Adipose tissue (tissue), 3 donors: Measurements from ENCODE around the gene FAM131B. TPM values are rescaled to one million over a fixed set of nuclear protein-coding genes. Genes with fewer than 3 reads are reported as not detected.
"Not testable (repeated sequence)": the region's sequence is repeated elsewhere in the genome, so short reads cannot be mapped to it uniquely, and the experiment has no call there.

Experiments used
- H3K27ac ChIP-seq: one replicate; pipeline ENCODE4 v1.5.1; 2013; ENCODE audit warnings: low read depth, low read length
- WGBS, 3 donors: extraction: QIAGEN DNeasy Blood & Tissue Kit; methylation state at CpG; one replicate each; pipeline ENCODE4 v1.1.7; 2013; 5-methylcytosine and 5-hydroxymethylcytosine counted together
- polyA plus RNA-seq, 3 donors: library from polyadenylated mRNA; stranded (reverse); fragments of 200-250 nt; gene quantifications; one replicate each; pipeline ENCODE4 v1.2.3, GENCODE V29; 2013
- donor health status: healthy with polysubstance abuse.
- donor health status: Bipolar disorder and iron deficiency.
- donor health status: healthy.

Gene FAM131B
- polyA plus RNA-seq, 3 donors, result 0.09 to 1.2 (median 0.37) TPM

DNA sequence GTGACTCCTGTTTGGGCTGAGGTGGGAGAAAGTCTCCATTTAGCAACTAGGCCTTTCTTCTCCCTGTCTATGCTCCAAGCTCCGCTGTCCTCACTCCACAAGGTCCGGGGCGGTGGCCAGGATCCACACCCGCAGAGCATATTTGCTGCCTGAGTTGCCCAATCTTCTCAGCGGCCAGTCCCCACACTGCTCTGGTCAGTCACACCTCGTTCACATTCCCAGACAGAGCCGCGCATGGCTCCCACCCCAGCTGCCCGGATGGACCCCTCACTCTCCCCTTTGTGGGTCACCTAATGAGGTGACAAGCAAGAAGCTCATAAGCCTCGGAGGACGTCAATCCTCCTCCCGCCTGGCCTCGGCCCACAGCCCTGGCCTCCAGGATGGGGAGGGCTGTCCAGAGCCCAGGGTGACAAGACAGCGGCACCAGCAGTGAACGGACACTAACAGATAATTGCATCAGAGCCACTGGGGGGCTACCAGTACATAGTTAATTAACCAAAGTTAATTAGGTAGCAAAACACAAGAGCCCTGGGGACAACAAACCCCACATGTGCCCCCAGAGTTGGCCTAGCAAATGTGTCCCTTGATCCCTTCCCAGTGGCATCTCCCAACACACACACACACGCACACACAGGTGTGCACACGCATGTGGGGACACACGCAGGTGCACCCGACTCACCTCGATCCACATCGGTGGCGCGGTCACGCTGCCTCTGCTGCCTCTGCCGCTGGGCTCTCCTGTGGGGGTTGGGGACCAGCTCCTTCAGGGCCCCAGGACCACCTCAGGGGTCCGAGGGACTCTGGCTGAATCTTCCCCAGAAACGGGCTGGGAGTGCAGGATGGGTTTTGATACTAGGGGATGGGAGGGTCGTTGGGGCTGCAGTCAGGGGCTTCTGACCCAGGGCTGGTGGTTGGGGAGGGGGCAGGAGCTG, 34.4 kb upstream of the FAM131B start:
- no peak overlapping the region for H3K27ac ChIP-seq
- 82 to 90% (median 89%) methylated on average over 28 of the region's 28 CpGs for whole genome bisulfite sequencing, 3 donors

DNA sequence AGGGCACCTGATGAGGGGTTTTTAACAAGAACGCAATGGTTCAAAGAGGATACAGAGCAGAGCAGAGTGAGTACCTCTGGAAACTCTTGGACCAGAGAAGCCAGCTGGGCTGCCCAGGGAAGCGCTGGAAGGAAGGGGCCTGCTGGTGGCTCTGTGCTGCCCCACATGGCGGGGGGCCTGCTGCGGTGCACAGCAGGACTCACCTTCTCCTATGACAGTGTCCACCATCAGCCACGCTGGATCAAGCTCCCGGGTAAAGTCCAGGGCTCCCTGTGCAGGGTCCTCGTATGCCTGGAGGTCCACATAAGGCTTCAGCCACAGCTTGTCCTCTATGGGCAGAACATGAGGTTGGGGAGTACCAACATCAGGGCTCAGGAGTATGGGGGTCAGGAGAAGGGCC, 33.7 kb upstream of the FAM131B start:
- 79 to 86% (median 83%) methylated on average over 7 of the region's 7 CpGs for WGBS, 3 donors
- H3K27ac ChIP-seq, result no peak overlapping the region

DNA sequence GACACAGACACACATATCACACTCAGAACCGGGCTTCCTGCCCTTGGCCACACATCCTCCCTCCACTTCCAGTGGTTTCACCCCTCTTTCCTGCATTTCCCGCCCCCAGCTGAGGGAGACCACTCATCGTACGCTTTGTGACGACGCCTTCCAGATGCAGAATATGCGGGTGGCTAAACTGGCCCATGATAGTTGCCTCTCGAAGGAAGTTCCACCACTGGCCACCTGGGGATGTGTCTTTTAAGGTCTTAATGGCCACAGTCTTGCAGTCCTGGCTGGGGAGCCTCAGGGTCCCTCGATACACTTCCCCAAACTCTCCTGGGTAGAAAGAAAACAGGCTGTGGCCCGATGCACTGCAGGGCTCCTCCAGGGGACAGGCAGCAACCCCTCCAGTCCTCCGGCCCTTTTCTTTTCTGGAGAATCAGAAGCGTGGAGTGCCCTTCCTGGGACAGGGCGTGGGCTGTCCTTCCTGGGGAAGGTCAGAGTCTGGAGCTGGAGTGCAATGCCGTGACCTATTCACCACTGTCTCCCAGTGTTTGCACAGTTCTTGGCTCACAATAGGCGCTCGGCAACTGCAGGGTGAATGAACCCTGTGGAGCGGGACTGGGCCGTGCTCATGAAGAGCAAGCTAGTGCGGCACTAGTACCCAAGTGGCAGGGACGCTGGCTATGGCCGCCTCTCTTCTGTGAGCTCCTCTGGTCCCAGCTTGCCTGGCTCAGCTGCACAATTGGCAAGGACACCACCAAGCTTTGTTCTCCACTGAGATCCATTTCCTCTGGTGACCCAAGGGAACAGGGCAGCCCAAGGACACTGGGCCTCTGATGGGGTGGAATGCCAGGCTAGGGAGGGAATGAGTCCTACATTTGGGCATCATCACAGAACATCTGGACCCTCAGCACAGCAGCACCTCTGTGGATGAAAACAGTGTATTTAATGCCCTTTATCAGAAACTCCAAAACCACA, 33.0 kb upstream of the FAM131B start:
- 37 to 76% (median 52%) methylated on average over 21 of the region's 21 CpGs for WGBS, 3 donors
- H3K27ac ChIP-seq, result no peak overlapping the region

DNA sequence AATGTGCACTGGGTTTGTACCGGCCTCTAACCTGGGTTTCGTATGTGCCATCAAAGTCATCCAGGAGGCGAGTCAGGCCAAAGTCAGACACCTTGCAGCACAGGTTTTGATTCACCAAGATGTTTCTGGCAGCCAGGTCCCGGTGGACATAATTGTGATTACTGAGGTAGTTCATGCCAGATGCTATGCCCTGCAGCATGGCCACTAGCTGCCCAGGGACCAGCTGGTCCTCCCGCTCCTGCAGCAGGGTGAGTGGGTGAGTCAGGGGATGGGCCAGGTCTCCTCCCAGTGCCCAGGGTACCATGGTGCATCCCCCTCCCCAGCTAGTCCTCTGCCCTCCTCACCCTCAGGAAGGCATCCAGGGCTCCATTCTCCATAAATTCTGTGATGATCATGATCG, 32.3 kb upstream of the FAM131B start:
- H3K27ac ChIP-seq, result no peak overlapping the region
- WGBS, 3 donors, result 74 to 94% (median 76%) methylated on average over 6 of the region's 6 CpGs

DNA sequence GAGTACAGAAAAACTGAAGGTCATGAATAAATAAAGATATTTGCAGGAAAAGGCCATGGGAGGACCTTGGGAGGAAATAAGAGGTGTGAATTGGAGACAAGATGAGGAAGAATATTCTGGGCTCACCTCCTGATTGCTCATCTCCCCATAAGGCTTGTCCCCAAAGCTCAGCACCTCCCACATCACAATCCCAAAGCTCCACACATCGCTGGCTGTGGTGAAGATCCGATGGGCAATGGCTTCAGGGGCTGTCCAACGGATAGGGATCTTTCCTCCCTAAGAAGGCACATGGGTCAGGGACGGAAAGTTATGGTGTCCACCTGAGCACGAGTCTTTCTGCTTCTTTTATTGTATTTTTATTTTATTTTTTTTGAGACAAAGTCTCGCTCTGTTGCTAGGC, 31.6 kb upstream of the FAM131B start:
- H3K27ac ChIP-seq, result no peak overlapping the region
- WGBS, 3 donors, result 90 to 97% (median 95%) methylated on average over 6 of the region's 6 CpGs

DNA sequence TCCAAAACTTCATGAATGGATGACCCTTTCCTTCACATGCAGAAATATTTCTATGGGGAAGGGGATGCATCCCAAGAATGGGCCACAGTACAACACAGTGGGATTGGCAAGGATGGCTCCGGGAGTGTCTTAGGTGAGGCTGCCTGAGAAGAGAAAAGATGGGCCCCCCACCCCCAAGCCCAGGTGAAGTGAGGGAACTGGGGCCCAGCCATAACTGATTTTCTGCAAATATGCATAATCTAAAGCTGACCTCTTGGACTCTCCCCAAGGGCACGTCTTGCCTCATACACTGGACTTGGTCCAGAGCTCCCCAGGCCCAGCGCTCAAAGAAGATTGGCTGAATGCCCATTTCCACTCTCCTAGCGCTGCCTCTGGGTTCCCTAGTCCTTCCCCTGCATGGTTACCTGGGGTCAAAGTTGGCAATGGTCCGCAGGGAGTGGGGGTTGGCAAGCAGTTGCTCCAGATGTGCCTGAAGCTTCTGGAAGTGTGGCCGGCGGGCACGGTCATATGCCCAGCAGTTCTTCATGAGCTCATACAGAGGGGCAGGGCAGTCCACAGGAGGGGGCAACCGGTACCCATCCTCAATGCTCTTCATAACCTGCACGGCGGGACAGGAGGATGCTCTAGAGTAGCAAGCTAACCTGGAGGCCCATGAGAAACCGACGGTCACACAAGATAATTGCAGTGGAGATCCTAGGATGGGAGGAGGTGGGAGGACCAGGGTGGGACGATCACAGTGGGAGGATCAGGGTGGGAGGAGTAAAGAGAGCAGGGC, 30.9 kb upstream of the FAM131B start:
- 71 to 72% (median 71%) methylated on average over 14 of the region's 14 CpGs for WGBS, 3 donors
- no peak overlapping the region for H3K27ac ChIP-seq

DNA sequence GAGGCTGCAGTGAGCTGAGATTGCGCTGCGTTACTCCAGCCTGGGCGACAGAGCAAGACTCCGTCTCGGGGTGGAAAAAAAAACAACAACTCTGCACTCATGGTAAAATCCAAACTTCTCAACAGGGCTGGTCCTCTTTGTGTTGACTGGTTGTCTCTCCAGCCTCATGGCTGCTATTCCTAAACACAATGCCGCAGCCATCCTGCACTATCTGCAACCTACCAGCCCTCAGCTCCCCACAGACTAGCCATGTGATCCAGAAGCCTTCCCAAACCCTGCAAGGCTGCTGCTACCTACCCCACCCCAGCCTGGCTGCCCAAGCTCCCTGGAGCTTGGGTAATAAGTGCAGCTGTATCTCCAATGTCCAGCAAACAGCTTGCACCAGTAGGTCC, 30.4 kb upstream of the FAM131B start:
- 92 to 97% (median 94%) methylated on average over 6 of the region's 6 CpGs for WGBS, 3 donors
- H3K27ac ChIP-seq, result no peak overlapping the region

DNA sequence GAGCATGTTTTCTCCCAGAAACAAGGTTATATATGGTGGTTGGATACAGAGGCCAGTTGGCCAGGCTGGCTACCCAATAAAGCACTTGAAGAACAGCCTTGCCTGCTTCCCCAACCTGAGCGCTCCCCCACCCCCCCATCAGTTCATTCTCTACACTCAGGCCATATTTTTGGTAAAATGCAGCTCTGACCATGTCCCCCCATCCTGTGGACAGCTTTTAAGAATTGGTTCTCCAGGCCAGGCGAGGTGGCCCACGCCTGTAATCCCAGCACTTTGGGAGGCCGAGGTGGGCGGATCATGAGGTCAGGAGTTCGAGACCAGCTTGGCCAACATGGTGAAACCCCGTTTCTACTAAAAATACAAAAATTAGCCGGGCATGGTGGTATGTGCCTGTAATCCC, 29.9 kb upstream of the FAM131B start:
- not testable (repeated sequence) for H3K27ac ChIP-seq
- WGBS, 3 donors, result 75 to 87% (median 84%) methylated on average over 8 of the region's 8 CpGs

DNA sequence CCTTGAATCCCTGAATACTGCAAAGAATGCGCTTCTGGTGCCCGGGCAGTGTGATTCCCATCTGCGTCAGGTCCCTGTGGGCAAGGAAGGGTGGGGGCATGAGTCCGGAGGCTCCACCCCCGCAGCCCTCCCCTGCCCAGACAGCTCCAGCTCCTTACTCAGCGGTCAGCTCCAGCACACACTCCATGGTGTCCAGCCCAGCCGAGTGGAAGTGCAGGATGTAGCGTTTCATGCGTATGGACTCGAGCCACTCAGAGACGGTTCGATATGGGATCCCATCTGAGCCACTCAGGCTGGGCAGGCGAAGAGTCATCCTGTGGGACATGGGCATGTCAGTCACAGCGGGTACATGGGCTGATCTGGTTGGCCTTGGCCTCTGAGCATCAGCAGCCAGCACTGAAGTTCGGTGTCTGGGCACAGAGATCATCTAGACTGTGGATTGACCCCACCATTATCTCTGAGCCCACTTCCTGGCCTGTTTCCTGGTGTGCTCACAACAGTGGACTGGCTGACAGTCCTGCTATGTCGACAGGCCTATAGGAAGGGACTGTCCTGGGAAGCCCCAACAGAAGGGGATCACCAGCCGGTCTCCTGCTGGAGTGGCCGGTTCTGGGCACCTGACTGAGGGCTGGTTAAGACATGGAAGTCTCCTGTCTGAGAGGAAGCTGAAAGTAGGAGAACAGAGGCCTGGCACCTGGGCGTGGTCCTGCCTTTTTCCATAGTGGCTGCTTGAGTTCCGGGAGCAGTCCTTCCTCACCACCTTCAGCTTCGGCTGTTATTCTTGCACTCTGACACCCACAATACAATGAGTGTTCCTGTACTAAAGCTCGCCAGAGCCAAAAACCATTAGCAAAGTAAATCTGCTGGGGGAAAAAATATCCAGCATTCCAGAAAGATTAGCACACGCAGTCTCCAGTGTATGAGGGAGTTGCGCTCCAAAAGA, 29.2 kb upstream of the FAM131B start:
- peak overlapping the region; percentile 32 for H3K27ac ChIP-seq
- WGBS, 3 donors, result 32 to 72% (median 41%) methylated on average over 24 of the region's 24 CpGs

DNA sequence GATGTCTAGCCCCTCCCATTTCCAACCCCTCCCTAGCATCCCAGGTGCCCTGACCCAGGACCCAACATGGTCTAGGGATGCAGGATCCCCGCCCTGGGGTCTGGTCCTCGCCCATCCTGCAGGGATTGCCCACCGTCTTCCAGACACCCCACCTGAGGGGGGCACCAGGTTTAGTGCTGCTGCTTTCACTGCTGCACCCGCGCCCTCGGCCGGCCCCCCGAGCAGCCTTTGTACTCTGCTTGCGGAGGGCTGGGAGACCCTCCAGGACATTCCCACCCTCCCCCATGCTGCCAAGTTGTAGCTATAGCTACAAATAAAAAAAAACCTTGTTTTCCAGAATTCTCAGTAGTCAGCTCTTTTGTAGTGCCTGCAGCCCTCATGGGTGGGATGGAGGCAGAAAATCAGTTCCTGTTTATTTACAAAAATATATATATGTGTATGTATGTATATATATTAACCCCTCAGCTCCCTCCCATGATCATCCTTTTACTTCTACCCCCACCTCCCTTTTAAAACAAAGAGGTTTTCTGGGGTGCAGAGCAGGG, 28.3 kb upstream of the FAM131B start:
- WGBS, 3 donors, result 76 to 85% (median 81%) methylated on average over 9 of the region's 9 CpGs
- no peak overlapping the region for H3K27ac ChIP-seq

DNA sequence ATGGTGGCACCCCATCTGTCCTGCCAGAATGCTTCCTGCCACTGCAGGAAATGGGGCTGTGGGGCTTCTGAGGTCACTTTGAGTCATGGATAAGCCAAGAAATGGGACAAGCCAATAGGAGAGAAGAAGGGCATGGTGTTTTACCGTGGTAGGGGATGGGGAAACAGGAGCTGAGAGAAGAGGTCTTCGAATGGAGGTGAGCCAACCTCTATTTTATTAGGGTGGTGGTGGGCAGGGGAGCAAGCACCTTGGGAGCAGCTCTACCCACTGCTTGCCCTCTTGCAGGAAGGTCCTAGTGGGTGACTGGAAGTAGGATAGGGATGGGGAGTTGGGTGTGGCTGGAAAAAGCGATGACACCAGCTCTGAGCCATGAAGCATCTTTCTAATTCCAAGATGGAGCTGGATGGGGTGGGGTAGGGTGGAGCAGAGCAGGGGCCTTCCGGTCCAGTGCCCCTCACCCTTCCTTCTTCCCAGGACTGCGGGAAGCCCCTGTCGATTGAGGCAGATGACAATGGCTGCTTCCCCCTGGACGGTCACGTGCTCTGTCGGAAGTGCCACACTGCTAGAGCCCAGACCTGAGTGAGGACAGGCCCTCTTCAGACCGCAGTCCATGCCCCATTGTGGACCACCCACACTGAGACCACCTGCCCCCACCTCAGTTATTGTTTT, 27.7 kb upstream of the FAM131B start:
- H3K27ac ChIP-seq, result no peak overlapping the region
- 85 to 89% (median 87%) methylated on average over 10 of the region's 10 CpGs for WGBS, 3 donors

DNA sequence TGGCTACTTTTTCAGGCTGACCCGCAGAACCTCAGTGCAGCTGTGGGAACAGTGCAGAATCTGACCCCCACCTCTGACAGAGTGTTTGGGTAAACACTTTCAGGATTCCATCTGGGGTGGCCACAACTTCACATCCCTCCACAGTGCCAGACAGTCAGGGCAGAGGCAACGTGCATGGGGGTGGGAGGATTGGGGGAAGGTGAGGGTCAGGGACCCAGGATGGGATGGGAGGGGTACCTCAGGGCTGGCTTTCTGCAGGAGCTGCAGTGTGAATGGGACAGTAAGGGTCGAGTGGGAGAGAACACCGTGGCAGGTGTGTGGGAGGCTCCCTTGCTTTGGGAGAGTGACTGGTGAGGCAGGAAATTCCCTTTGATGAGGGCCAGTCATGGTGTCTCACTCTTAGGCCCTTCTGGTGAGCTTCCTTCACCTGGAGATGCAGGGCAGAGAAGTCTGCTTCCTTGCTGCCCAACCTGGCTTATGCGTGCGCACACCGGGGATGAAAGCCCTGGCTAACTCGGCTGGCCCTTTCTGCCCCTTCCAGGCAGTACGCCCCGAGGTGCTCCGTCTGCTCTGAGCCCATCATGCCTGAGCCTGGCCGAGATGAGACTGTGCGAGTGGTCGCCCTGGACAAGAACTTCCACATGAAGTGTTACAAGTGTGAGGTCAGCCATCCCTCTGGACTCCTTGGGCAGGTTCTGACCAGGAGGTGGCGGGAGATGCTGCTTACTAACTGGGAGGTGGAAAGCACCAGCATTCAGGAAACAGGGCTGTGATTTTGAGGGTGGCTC, 27.0 kb upstream of the FAM131B start:
- 89 to 90% (median 89%) methylated on average over 15 of the region's 15 CpGs for WGBS, 3 donors
- no peak overlapping the region for H3K27ac ChIP-seq

DNA sequence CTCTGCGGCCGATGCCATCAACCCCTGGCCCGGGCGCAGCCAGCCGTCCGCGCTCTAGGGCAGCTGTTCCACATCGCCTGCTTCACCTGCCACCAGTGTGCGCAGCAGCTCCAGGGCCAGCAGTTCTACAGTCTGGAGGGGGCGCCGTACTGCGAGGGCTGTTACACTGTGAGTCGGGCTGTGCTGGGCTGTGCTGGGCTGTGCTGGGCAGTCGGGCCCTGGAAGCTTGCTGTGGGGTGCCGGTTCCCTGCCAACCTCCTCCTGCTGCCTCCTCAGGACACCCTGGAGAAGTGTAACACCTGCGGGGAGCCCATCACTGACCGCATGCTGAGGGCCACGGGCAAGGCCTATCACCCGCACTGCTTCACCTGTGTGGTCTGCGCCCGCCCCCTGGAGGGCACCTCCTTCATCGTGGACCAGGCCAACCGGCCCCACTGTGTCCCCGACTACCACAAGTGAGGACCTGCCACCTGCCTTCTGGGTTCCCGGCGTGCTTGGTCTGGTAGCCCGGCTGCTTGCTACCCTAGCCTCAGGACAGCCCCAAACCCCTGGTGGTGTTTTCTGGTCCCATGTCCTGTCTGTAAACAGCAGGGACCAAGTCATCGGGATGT, 26.1 kb upstream of the FAM131B start:
- no peak overlapping the region for H3K27ac ChIP-seq
- WGBS, 3 donors, result 89 to 93% (median 92%) methylated on average over 26 to 28 of the region's 28 CpGs

DNA sequence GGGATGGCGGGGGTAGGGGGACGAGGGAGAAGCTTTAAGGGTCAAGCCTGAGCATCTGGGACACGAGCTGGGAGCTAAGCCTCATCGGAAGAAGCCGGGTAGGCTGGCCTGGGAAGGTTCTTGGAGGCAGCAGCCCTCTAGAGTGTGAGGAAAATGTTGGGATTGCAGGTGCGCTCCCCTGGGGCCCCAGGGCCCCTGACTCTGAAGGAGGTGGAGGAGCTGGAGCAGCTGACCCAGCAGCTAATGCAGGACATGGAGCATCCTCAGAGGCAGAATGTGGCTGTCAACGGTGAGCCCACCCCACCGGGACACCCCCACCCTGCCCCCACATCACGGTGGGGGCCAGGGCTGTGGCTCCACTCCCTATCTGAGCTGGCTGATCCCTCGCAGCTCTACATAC, 25.5 kb upstream of the FAM131B start:
- 80 to 92% (median 85%) methylated on average over 9 to 10 of the region's 10 CpGs for whole genome bisulfite sequencing, 3 donors
- no peak overlapping the region for H3K27ac ChIP-seq

DNA sequence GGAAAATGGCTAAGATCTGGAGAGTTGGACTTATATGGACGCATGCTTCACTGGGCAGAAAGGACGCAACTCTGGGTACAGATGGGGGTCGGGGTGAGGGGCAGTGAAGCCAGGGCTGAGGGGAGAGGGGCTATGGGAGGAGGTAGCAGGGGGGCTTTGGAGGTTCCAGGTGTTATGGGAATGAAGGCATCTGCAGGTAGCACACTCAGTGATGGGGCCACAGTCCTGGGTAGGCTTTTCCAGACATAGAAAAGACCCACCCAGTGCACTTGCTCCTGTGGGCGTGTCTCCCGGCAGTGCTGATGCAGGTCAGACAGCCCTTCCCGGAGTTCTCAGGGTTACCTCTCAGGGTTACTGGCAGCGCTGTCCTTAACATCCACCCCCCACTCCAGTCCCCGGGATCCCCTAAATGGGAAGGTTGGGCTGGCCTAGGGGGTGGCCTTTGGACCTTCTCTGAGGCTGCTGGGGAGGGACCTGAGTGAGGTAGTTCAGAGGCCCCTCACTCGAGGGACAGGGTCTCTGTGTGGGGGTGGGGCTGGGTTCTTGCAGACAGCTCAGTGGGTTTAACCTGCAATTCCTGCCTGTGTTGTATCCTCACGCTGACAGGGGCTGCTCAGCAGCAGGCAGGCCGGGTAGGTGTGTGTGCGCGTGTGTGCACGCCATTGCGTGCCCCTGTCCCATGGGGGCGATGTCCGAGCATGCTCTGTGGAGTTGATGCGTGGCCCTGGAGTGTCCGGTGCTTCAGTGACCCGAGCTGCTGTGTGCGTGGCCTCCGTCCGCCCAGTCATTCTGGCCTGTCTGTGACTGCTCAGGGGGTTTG, 24.9 kb upstream of the FAM131B start:
- H3K27ac ChIP-seq, result no peak overlapping the region
- 86 to 87% (median 86%) methylated on average over 23 of the region's 23 CpGs for WGBS, 3 donors
